Esophagus squamous epithelium (tissue), 4 donors: ENCODE results near the gene ZMYND11.

Experiments
- POLR2A ChIP-seq, 4 donors: fragments of 450-650 bp; IDR thresholded peaks; one replicate each; pipeline ENCODE4 v1.6.1; 2017; ENCODE audit warnings: antibody characterized with exemption in 4 of 4, mild to moderate bottlenecking in 4 of 4, moderate library complexity in 3 of 4
- TF ChIP-seq, protein P1 (sequence below), 6 experiments: fragments of 450-650 bp in 4 of 6; fragments of 200-600 bp in 2 of 6; sonication (generic) in 2 of 6; IDR thresholded peaks; one replicate each; pipeline ENCODE4 v1.5.1; 2016 to 2019; ENCODE audit warnings: antibody characterized with exemption in 6 of 6, mild to moderate bottlenecking in 4 of 6, moderate library complexity in 4 of 6

DNA sequence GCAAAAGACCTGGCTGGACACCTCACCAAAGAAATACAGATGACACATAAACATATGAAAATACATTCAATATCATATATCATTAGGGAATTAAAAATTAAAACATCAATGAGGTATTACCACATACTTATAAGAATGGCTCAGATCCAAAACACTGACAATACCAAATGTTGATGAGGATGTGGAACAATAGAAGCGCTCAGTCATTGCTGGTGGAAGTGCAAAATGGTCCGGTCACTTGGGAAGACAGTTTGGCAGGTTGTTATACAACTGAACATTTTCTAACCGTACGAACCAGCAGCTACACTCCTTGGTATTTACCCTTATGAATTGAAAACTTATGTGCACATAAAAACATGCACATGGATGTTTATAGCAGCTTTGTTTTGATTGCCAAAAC is 38.5 kb downstream of the ZMYND11 start:
- TF ChIP-seq, protein P1, sequence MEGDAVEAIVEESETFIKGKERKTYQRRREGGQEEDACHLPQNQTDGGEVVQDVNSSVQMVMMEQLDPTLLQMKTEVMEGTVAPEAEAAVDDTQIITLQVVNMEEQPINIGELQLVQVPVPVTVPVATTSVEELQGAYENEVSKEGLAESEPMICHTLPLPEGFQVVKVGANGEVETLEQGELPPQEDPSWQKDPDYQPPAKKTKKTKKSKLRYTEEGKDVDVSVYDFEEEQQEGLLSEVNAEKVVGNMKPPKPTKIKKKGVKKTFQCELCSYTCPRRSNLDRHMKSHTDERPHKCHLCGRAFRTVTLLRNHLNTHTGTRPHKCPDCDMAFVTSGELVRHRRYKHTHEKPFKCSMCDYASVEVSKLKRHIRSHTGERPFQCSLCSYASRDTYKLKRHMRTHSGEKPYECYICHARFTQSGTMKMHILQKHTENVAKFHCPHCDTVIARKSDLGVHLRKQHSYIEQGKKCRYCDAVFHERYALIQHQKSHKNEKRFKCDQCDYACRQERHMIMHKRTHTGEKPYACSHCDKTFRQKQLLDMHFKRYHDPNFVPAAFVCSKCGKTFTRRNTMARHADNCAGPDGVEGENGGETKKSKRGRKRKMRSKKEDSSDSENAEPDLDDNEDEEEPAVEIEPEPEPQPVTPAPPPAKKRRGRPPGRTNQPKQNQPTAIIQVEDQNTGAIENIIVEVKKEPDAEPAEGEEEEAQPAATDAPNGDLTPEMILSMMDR (IDR thresholded peaks at IDR 0.05), result no peak
- TF ChIP-seq POLR2A (IDR thresholded peaks at IDR 0.05), result no peak
